Measurements from ENCODE around the gene DEPDC5.
"Not testable (repeated sequence)": the region's sequence is repeated elsewhere in the genome, so short reads cannot be mapped to it uniquely, and the experiment has no call there.

Gene DEPDC5

DNA sequence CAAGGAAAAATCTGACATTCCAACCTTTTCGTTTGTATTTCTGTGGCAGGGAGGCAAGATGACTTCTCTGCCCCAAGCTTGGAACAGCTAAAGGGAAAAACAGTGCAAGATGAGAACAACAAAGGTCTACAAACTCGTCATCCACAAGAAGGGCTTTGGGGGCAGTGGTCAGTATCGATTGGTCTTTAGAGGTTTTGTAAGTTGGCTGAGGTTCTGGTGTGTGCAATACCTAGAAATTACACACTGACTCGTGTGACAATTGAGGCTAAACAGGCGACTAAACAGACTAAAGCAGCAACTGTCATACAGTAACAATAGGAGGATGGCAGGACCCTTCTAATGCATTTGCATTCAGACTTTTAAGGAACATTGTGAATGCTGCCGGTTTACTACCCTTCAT lies 994 bp downstream of the DEPDC5 start:
- no peak for DNase-seq (ENCODE audit: low spot score in 2 of 2)
- Histone ChIP-seq H3K9me3 (no peaks in the 10 kb centered on the region), H3K4me3 (peak overlapping the region; percentile 70), H3K27me3 (ENCODE audit: low read depth) (no peaks in the 10 kb centered on the region), H3K36me3 (replicated peaks) (no peaks in the 10 kb centered on the region), H3K4me1 (peaks cover 22% of the 10 kb centered on the region)
- in situ Hi-C loops (cut with MboI; ENCODE audit: low sequenced_read_pairs): loop anchor here (10.0 kb wide), 1 partner anchor 190 kb away; the partner anchor contains the start of gene YWHAH

DNA sequence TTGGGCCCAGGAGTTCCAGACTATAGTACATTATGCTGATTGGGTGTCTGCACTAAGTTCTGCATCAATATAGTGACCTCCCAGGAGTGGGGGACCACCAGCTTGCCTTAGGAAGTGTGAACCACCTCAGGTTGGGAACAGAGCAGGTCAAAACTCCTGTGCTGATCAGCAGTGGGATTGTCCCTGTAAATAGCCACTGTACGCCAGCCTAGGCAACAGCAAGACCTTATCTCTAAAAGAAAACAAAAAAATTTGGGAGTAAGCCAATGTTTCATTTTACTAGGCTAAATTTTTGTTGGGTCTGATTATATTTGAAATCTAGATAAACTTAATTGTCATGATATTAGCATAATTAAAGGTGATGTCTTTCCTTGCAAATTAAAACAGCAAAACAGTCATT lies 3.4 kb downstream of the DEPDC5 start:
- Histone ChIP-seq H3K36me3 (replicated peaks) (no peaks in the 10 kb centered on the region), H3K9me3 (no peaks in the 10 kb centered on the region), H3K27me3 (ENCODE audit: low read depth) (no peaks in the 10 kb centered on the region), H3K4me3 (no peak overlapping the region), H3K4me1 (peaks cover 18% of the 10 kb centered on the region)
- in situ Hi-C loops (cut with MboI; ENCODE audit: low sequenced_read_pairs): loop anchor here (10.0 kb wide), 1 partner anchor 188 kb away; the partner anchor contains the start of gene YWHAH
- DNase-seq (ENCODE audit: low spot score in 2 of 2): no peak

DNA sequence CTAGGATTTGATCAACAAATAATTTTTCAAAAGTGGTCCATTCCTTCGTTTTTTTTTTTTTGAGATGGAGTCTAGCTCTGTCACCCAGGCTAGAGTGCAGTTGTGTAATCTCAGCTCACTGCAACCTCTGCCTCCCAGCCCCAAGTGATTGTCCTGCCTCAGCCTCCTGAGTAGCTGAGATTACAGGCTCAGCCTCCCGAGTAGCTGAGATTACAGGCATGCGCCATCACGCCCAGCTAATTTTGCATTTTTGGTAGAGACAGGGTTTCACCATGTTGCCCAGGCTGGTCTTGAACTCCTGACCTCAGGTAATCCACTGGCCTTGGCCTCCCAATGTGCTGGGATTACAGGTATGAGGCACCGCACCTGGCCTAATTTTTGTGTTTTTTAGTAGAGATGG lies 5.0 kb downstream of the DEPDC5 start:
- H3K9me3 ChIP-seq; H3K36me3 ChIP-seq (replicated peaks); H3K4me3 ChIP-seq; H3K4me1 ChIP-seq; DNase-seq (ENCODE audit: low spot score in 2 of 2); H3K27me3 ChIP-seq (ENCODE audit: low read depth): not testable (repeated sequence)
- in situ Hi-C loops (cut with MboI; ENCODE audit: low sequenced_read_pairs): loop anchor here (10.0 kb wide), 1 partner anchor 186 kb away; the partner anchor contains the start of gene YWHAH

DNA sequence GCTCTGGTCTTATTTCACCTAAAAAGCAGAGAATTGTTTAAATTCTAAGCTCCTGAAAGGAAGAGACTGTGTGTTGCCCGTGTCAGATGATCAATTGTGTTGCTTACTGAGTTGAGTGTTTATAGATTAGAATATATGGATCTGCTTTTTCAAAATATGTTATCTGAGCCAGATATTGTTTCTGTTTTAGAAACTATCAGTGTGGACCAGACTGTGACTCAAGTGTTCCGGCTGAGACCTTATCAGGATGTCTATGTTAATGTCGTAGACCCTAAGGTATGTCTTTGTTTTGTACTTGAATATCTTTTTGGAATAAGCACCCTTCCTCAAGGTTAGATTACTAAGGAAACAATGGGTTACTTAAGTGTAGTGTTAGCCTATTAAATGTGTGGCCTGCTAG lies 11.0 kb downstream of the DEPDC5 start:
- Histone ChIP-seq H3K4me1 (no peaks in the 10 kb centered on the region), H3K36me3 (replicated peaks) (peaks cover 29% of the 10 kb centered on the region), H3K27me3 (ENCODE audit: low read depth) (no peaks in the 10 kb centered on the region), H3K9me3 (no peaks in the 10 kb centered on the region), H3K4me3 (no peak overlapping the region)
- DNase-seq (ENCODE audit: low spot score in 2 of 2): no peak
- in situ Hi-C loops (cut with MboI; ENCODE audit: low sequenced_read_pairs): no loop called here

DNA sequence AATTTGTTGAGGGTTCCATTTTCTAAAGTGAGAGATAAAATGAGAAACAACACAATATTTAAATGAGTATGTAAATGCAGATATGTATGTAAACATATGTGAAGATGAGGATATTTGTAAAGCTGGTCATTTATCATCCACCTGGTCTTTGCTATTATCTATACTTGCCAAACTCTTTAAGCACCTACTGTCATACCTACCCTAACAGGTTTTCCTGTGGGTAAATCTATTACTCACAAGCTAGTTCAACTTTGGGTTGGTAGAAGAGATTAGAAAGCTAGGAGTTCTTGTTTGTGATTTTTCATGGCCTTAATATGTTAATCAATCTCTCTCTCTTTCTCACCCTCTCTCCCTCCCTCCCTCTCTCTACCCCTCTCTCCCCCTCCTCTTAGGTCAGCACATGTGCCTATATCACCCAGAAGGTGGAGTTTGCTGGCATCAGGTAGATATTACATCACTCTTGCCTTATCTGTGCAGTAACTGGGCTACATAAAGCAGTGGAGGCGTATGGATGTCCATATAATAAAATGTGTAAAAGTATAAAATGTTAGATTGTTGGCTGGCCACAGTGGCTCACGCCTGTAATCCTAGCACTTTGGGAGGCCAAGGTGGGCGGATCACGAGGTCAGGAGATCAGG lies 14.7 kb downstream of the DEPDC5 start:
- H3K4me1 ChIP-seq: no peaks in the 10 kb centered on the region
- in situ Hi-C loops (cut with MboI; ENCODE audit: low sequenced_read_pairs): no loop called here
- H3K4me3 ChIP-seq: no peak overlapping the region
- H3K36me3 ChIP-seq (replicated peaks): peaks cover 29% of the 10 kb centered on the region
- H3K9me3 ChIP-seq: no peaks in the 10 kb centered on the region
- no peak for DNase-seq (ENCODE audit: low spot score in 2 of 2)
- H3K27me3 ChIP-seq (ENCODE audit: low read depth): no peaks in the 10 kb centered on the region

DNA sequence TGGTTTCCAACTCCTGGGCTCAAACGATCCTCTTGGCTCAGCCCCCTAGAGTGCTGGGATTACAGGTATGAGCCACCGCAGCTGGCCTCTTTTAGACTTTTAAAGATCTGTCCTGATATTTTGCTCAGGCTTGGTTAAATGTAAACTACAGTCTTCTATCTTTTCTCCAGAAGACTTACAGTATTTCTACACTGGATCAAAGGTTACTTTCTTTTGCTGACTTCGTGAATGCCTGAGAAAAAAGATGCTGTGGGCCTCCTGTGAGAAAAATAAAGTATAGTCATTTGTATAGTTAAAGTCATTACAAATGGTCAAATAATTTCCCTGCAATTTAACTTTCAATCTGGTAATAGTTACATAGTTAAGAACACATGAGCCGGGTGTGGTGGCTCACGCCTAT lies 19.6 kb downstream of the DEPDC5 start:
- Histone ChIP-seq H3K36me3 (replicated peaks) (peaks cover 11% of the 10 kb centered on the region), H3K9me3 (no peaks in the 10 kb centered on the region), H3K4me3 (no peak overlapping the region), H3K27me3 (ENCODE audit: low read depth) (no peaks in the 10 kb centered on the region), H3K4me1 (no peaks in the 10 kb centered on the region)
- DNase-seq (ENCODE audit: low spot score in 2 of 2): no peak
- in situ Hi-C loops (cut with MboI; ENCODE audit: low sequenced_read_pairs): no loop called here

DNA sequence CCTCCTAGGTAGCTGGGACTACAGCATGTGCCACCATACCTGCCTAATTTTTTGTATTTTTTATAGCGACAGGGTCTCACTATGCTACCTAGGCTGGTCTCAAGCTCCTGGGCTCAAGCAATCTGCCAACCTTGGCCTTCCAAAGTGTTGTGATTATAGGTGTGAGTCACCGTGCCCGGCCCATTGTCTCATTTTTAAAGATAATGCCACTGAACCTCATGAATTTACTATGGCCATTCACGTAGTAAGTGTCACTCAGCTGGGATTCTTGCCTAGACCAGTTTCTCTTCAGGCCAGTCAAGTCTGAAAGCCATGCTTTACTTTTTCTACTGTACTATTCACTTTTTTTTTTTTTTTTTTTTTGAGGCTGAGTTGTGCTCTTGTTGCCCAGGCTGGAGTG lies 22.4 kb downstream of the DEPDC5 start:
- no peaks in the 10 kb centered on the region for H3K9me3 ChIP-seq
- in situ Hi-C loops (cut with MboI; ENCODE audit: low sequenced_read_pairs): no loop called here

DNA sequence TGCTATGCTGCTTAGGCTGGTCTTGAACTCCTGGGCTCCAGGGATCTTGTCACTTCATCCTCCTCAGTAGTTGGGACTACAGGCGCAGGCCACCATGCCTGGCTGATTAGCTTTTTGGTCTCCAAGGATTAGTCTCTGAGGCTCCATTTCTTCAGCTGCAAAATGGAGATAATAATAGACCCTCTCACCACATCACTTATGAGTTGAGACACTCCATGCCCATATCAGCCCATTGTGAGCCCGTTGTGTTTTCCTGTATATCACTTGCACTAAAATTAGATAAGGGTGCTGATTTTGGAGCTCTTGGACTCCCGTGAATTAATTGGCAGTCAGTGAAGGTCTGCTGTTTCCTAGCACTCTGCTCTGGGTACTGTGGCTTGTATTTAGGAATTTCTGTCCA lies 36.0 kb downstream of the DEPDC5 start:
- H3K9me3 ChIP-seq: no peaks in the 10 kb centered on the region
- H3K36me3 ChIP-seq (replicated peaks): no peaks in the 10 kb centered on the region; the same call in 1 of the 2 replicates
- no peaks in the 10 kb centered on the region for H3K27me3 ChIP-seq (ENCODE audit: low read depth)
- in situ Hi-C loops (cut with MboI; ENCODE audit: low sequenced_read_pairs): no loop called here
- no peak overlapping the region for H3K4me3 ChIP-seq
- H3K4me1 ChIP-seq: no peaks in the 10 kb centered on the region
- DNase-seq (ENCODE audit: low spot score in 2 of 2): no peak

More for the DNA sequence above, 22.4 kb downstream of the DEPDC5 start:
- no peaks in the 10 kb centered on the region for H3K27me3 ChIP-seq (ENCODE audit: low read depth)
- peaks cover 10% of the 10 kb centered on the region for H3K36me3 ChIP-seq (replicated peaks)
- H3K4me1 ChIP-seq: peaks cover 15% of the 10 kb centered on the region
- no peak for DNase-seq (ENCODE audit: low spot score in 2 of 2)
- no peak overlapping the region for H3K4me3 ChIP-seq

DNA sequence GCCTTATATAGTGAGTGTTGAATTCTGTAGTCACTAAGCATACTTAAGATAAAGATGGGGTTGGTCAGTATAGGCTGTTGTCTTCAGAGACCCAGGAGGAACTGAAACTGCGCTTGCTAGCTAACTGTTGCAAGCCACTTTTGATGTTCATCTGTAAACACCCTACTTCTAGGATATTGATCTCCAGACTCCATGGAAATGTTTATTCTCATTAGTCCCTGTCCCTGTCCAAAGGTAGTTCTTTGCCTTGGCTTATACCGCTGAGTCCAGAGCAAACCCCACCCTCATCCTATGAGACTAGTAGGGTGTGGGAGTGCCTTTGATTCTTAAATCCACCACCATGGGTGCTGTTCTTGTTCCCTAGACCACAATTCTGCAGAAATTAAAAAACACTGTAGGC lies 36.4 kb downstream of the DEPDC5 start:
- Histone ChIP-seq H3K36me3 (replicated peaks) (peaks cover under 1% of the 10 kb centered on the region; the same call in 1 of the 2 replicates), H3K9me3 (no peaks in the 10 kb centered on the region), H3K27me3 (ENCODE audit: low read depth) (no peaks in the 10 kb centered on the region), H3K4me3 (no peak overlapping the region), H3K4me1 (no peaks in the 10 kb centered on the region)
- DNase-seq (ENCODE audit: low spot score in 2 of 2): no peak
- in situ Hi-C loops (cut with MboI; ENCODE audit: low sequenced_read_pairs): no loop called here

DNA sequence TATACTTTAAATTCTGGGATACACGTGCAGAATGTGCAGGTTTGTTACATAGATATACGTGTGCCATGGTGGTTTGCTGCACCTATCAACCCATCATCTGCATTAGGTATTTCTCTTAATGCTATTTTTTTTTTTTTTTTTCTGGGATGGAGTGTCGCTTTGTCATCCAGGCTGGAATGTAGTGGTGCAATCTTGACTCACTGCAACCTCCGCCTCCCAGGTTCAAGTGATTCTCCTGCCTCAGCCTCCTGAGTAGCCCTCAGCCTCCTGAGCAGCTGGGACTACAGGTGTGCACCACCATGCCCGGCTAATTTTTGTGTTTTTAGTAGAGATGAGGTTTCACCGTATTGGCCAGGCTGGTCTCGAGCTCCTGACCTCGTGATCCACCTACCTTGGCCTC lies 45.5 kb downstream of the DEPDC5 start:
- H3K27me3 ChIP-seq (ENCODE audit: low read depth); DNase-seq (ENCODE audit: low spot score in 2 of 2); in situ Hi-C loops (cut with MboI; ENCODE audit: low sequenced_read_pairs); H3K9me3 ChIP-seq; H3K4me3 ChIP-seq; H3K4me1 ChIP-seq: not testable (repeated sequence)
- H3K36me3 ChIP-seq (replicated peaks): peaks cover 20% of the 10 kb centered on the region

DNA sequence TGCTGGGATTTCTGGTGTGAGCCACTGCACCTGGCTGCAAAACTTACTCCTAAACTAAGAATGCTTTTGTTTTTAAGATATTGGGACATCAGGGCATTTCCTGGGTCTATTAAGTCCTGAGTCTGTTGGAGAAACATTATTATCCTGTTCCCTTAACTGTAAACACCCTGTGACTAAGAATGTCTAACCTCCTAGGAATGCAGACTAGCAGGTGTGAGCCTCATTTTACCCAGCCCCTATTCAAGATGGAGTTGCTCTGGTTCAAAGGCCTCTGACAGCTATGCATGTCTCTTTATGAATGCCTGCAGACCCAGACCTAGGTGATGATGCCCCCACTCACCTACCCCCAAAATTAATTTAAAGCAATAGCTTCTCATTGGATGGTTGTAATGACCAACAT lies 46.2 kb downstream of the DEPDC5 start:
- Histone ChIP-seq H3K36me3 (replicated peaks) (peaks cover 23% of the 10 kb centered on the region), H3K4me1 (no peaks in the 10 kb centered on the region), H3K27me3 (ENCODE audit: low read depth) (no peaks in the 10 kb centered on the region), H3K9me3 (no peaks in the 10 kb centered on the region), H3K4me3 (no peak overlapping the region)
- in situ Hi-C loops (cut with MboI; ENCODE audit: low sequenced_read_pairs): no loop called here
- DNase-seq (ENCODE audit: low spot score in 2 of 2): no peak

DNA sequence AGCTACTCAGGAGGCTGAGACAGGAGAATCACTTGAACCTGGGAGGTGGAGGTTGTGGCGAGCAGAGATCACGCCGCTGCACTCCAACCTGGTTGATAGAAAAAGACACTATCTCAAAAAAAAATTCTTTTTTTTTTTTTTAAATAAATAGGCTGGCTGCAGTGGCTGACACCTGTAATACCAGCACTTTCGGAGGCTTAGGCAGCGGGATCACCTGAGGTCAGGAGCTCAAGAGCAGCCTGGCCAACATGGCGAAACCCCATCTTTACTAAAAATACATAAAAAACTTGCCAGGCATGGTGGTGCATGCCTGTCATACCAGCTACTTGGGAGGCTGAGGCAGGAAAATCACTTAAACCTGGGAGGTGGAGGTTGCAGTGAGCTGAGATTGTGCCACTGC lies 47.0 kb downstream of the DEPDC5 start:
- H3K9me3 ChIP-seq; H3K27me3 ChIP-seq (ENCODE audit: low read depth); DNase-seq (ENCODE audit: low spot score in 2 of 2); H3K4me3 ChIP-seq; in situ Hi-C loops (cut with MboI; ENCODE audit: low sequenced_read_pairs); H3K4me1 ChIP-seq: not testable (repeated sequence)
- peaks cover 21% of the 10 kb centered on the region for H3K36me3 ChIP-seq (replicated peaks)

DNA sequence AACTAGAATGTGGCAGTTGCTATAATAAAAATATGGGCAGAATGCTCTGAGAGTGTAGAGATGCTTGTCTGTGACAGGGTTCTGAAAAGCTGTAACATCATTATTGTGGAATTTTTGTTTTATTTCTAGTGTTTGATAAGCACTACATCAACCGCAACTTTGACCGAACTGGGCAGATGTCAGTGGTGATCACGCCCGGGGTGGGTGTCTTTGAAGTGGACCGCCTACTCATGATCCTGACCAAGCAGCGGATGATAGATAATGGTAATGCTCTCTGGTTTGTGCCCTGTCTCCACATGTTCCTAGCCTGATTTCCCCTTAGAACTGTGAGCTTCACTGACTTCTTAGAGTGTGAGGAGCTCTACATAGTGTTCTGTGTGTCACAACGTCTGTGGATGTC lies 48.8 kb downstream of the DEPDC5 start:
- H3K4me3 ChIP-seq: no peak overlapping the region
- no peaks in the 10 kb centered on the region for H3K4me1 ChIP-seq
- no peaks in the 10 kb centered on the region for H3K9me3 ChIP-seq
- in situ Hi-C loops (cut with MboI; ENCODE audit: low sequenced_read_pairs): no loop called here
- no peak for DNase-seq (ENCODE audit: low spot score in 2 of 2)
- H3K36me3 ChIP-seq (replicated peaks): peaks cover 36% of the 10 kb centered on the region
- no peaks in the 10 kb centered on the region for H3K27me3 ChIP-seq (ENCODE audit: low read depth)

DNA sequence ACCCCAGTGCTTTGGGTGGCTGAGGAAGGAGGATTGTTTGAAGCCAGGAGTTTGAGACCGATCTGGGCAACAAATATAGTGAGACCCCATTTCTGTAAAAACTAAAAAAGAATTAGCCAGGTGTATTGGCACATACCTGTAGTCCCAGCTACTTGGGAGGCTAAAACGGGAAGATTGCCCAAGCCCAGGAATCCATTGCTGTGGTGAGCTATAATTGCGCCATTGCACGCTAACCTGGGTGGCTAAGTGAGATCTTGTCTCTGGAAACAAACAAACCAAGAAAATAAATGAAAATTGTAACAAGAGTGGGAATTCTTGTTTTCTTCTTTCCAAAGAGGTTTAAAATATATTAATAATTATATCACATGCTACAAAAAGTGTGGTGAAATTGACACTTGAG lies 52.9 kb downstream of the DEPDC5 start:
- no peak for DNase-seq (ENCODE audit: low spot score in 2 of 2)
- Histone ChIP-seq H3K4me3 (no peak overlapping the region), H3K9me3 (no peaks in the 10 kb centered on the region), H3K4me1 (no peaks in the 10 kb centered on the region), H3K36me3 (replicated peaks) (peaks cover 40% of the 10 kb centered on the region), H3K27me3 (ENCODE audit: low read depth) (no peaks in the 10 kb centered on the region)
- in situ Hi-C loops (cut with MboI; ENCODE audit: low sequenced_read_pairs): no loop called here
